ENCODE measurements around the gene SLC16A2.
"Not testable (repeated sequence)": the region's sequence is repeated elsewhere in the genome, so short reads cannot be mapped to it uniquely, and the experiment has no call there.

SLC16A2 gene

GRCh38 chrX:74467656-74468055, 46.4 kb downstream of the SLC16A2 start:
- Histone ChIP-seq H3K36me3 (ENCODE audit: insufficient read depth, low read depth, low read length) (no peaks in the 10 kb centered on the region), H3K4me3 (ENCODE audit: low read length) (no peak overlapping the region), H3K27ac (ENCODE audit: low read length) (no peak overlapping the region), H3K4me1 (ENCODE audit: insufficient read depth, low read length) (no peaks in the 10 kb centered on the region), H3K27me3 (ENCODE audit: insufficient read depth, low read length) (no peaks in the 10 kb centered on the region), H3K9me3 (ENCODE audit: insufficient read depth, low read depth, low read length) (no peaks in the 10 kb centered on the region), H3K9ac (ENCODE audit: low read depth, low read length) (no peak overlapping the region)

GRCh38 chrX:74473116-74473515, 51.8 kb downstream of the SLC16A2 start:
- H3K4me1 ChIP-seq (ENCODE audit: insufficient read depth, low read length); H3K9ac ChIP-seq (ENCODE audit: low read depth, low read length); H3K9me3 ChIP-seq (ENCODE audit: insufficient read depth, low read depth, low read length); H3K27ac ChIP-seq (ENCODE audit: low read length); H3K36me3 ChIP-seq (ENCODE audit: insufficient read depth, low read depth, low read length); H3K4me3 ChIP-seq (ENCODE audit: low read length); H3K27me3 ChIP-seq (ENCODE audit: insufficient read depth, low read length): not testable (repeated sequence)

GRCh38 chrX:74490247-74490646, 69.0 kb downstream of the SLC16A2 start:
- Histone ChIP-seq H3K9me3 (ENCODE audit: insufficient read depth, low read depth, low read length) (no peaks in the 10 kb centered on the region), H3K4me1 (ENCODE audit: insufficient read depth, low read length) (peaks cover 22% of the 10 kb centered on the region), H3K9ac (ENCODE audit: low read depth, low read length) (no peak overlapping the region), H3K27me3 (ENCODE audit: insufficient read depth, low read length) (no peaks in the 10 kb centered on the region), H3K4me3 (ENCODE audit: low read length) (no peak overlapping the region), H3K36me3 (ENCODE audit: insufficient read depth, low read depth, low read length) (no peaks in the 10 kb centered on the region), H3K27ac (ENCODE audit: low read length) (no peak overlapping the region)

DNA sequence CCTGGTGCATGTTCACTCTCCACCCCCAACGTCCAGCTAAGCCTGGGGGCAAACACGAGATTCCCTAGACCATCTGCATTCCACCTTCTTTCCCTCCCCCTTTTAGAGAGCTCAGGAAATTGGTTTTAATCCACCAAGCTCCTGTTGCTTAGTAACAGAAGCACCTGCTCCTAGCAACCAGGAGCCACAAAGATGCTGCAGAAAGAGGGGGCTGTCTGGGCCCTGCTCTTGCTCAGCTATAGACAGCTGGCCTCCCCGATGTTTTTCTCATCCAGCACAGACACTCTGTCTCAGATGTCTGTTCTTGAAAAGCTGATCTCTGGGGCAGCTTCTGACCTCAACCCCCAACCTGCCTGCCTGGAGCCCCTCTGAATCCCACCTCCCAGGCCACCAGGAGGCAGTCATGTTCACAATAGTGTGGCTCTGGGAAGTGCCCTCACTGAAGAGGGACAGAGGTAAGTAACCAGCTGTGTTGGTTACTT, 71.5 kb downstream of the SLC16A2 start:
- Histone ChIP-seq H3K9me3 (ENCODE audit: insufficient read depth, low read depth, low read length) (no peaks in the 10 kb centered on the region), H3K4me1 (ENCODE audit: insufficient read depth, low read length) (peaks cover 22% of the 10 kb centered on the region), H3K36me3 (ENCODE audit: insufficient read depth, low read depth, low read length) (no peaks in the 10 kb centered on the region), H3K9ac (ENCODE audit: low read depth, low read length) (no peak overlapping the region), H3K27ac (ENCODE audit: low read length) (no peak overlapping the region), H3K4me3 (ENCODE audit: low read length) (peak overlapping the region; percentile 13; the same call in 1 of the 2 replicates), H3K27me3 (ENCODE audit: insufficient read depth, low read length) (no peaks in the 10 kb centered on the region)

DNA sequence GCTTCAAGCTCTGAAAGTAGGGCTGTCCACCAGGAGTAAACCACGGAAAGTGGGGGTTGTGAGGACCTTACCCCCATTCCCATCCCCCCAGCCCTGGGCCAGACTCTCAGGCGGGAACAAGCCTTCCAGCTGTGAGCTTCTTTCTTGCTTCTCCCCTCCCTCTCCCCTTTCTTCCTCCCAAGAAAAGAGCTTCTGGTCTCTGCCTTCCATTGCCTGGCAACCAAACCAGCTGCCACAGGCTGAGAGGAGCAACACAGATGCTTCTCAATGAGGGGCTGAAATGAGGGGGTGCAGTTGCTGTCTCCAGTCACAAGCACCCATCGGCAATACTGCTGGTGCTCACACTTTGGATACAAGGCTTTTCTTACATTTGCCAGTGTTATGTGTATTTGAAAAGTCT, 72.5 kb downstream of the SLC16A2 start:
- Histone ChIP-seq H3K27me3 (ENCODE audit: insufficient read depth, low read length) (no peaks in the 10 kb centered on the region), H3K36me3 (ENCODE audit: insufficient read depth, low read depth, low read length) (no peaks in the 10 kb centered on the region), H3K9me3 (ENCODE audit: insufficient read depth, low read depth, low read length) (no peaks in the 10 kb centered on the region), H3K9ac (ENCODE audit: low read depth, low read length) (no peak overlapping the region), H3K4me1 (ENCODE audit: insufficient read depth, low read length) (peaks cover 22% of the 10 kb centered on the region), H3K27ac (ENCODE audit: low read length) (no peak overlapping the region), H3K4me3 (ENCODE audit: low read length) (no peak overlapping the region)

GRCh38 chrX:74498924-74499323, 77.6 kb downstream of the SLC16A2 start:
- Histone ChIP-seq H3K36me3 (ENCODE audit: insufficient read depth, low read depth, low read length) (no peaks in the 10 kb centered on the region), H3K4me1 (ENCODE audit: insufficient read depth, low read length) (peaks cover 6% of the 10 kb centered on the region; the same call in 1 of the 2 replicates), H3K27me3 (ENCODE audit: insufficient read depth, low read length) (no peaks in the 10 kb centered on the region), H3K27ac (ENCODE audit: low read length) (no peak overlapping the region), H3K9me3 (ENCODE audit: insufficient read depth, low read depth, low read length) (no peaks in the 10 kb centered on the region), H3K4me3 (ENCODE audit: low read length) (no peak overlapping the region), H3K9ac (ENCODE audit: low read depth, low read length) (no peak overlapping the region)

GRCh38 chrX:74500067-74500466, 78.8 kb downstream of the SLC16A2 start:
- H3K9ac ChIP-seq (ENCODE audit: low read depth, low read length): no peak overlapping the region
- no peak overlapping the region for H3K4me3 ChIP-seq (ENCODE audit: low read length)
- H3K27ac ChIP-seq (ENCODE audit: low read length): no peak overlapping the region
- H3K36me3 ChIP-seq (ENCODE audit: insufficient read depth, low read depth, low read length): no peaks in the 10 kb centered on the region
- no peaks in the 10 kb centered on the region for H3K4me1 ChIP-seq (ENCODE audit: insufficient read depth, low read length)
- no peaks in the 10 kb centered on the region for H3K27me3 ChIP-seq (ENCODE audit: insufficient read depth, low read length)
- no peaks in the 10 kb centered on the region for H3K9me3 ChIP-seq (ENCODE audit: insufficient read depth, low read depth, low read length)

- Histone ChIP-seq H3K4me1 (ENCODE audit: insufficient read depth, low read length) (no peaks in the 10 kb centered on the region), H3K4me3 (ENCODE audit: low read length) (no peak overlapping the region), H3K9ac (ENCODE audit: low read depth, low read length) (no peak overlapping the region), H3K36me3 (ENCODE audit: insufficient read depth, low read depth, low read length) (no peaks in the 10 kb centered on the region), H3K27ac (ENCODE audit: low read length) (no peak overlapping the region), H3K27me3 (ENCODE audit: insufficient read depth, low read length) (no peaks in the 10 kb centered on the region), H3K9me3 (ENCODE audit: insufficient read depth, low read depth, low read length) (no peaks in the 10 kb centered on the region)
These were observed 79.3 kb downstream of the SLC16A2 start for GRCh38 chrX:74500555-74500954.

DNA sequence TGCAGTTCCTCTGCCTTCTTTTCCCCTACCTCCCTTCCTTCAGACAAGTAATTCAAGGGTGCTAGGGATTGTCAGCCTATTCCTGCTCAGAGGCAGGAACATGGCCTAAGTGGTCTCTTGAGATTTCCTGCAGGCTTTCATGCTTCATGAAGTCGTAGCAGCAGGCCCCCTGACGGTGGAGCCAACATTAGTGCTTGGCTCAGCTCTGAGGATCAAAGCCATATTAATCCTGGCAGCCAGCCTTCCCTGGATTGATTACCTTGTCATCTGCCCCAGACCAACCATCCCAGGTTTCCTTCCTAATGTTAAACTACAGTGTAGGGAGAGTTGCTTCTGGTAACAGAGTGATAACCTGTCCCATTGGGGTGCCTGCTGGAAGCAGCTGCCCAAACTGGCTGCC, 84.1 kb downstream of the SLC16A2 start:
- Histone ChIP-seq H3K9me3 (ENCODE audit: insufficient read depth, low read depth, low read length) (no peaks in the 10 kb centered on the region), H3K4me3 (ENCODE audit: low read length) (no peak overlapping the region), H3K27me3 (ENCODE audit: insufficient read depth, low read length) (no peaks in the 10 kb centered on the region), H3K27ac (ENCODE audit: low read length) (no peak overlapping the region), H3K4me1 (ENCODE audit: insufficient read depth, low read length) (no peaks in the 10 kb centered on the region), H3K9ac (ENCODE audit: low read depth, low read length) (no peak overlapping the region), H3K36me3 (ENCODE audit: insufficient read depth, low read depth, low read length) (no peaks in the 10 kb centered on the region)

- Histone ChIP-seq H3K9ac (ENCODE audit: low read depth, low read length) (no peak overlapping the region), H3K27ac (ENCODE audit: low read length) (no peak overlapping the region), H3K4me1 (ENCODE audit: insufficient read depth, low read length) (no peaks in the 10 kb centered on the region), H3K9me3 (ENCODE audit: insufficient read depth, low read depth, low read length) (no peaks in the 10 kb centered on the region), H3K4me3 (ENCODE audit: low read length) (no peak overlapping the region), H3K36me3 (ENCODE audit: insufficient read depth, low read depth, low read length) (no peaks in the 10 kb centered on the region), H3K27me3 (ENCODE audit: insufficient read depth, low read length) (no peaks in the 10 kb centered on the region)
These were observed 85.2 kb downstream of the SLC16A2 start for GRCh38 chrX:74506317-74507115.

GRCh38 chrX:74507191-74507590, 85.9 kb downstream of the SLC16A2 start:
- H3K4me1 ChIP-seq (ENCODE audit: insufficient read depth, low read length): no peaks in the 10 kb centered on the region
- no peaks in the 10 kb centered on the region for H3K27me3 ChIP-seq (ENCODE audit: insufficient read depth, low read length)
- H3K9ac ChIP-seq (ENCODE audit: low read depth, low read length): no peak overlapping the region
- no peak overlapping the region for H3K27ac ChIP-seq (ENCODE audit: low read length)
- H3K9me3 ChIP-seq (ENCODE audit: insufficient read depth, low read depth, low read length): no peaks in the 10 kb centered on the region
- H3K4me3 ChIP-seq (ENCODE audit: low read length): no peak overlapping the region
- no peaks in the 10 kb centered on the region for H3K36me3 ChIP-seq (ENCODE audit: insufficient read depth, low read depth, low read length)

- Histone ChIP-seq H3K4me1 (ENCODE audit: insufficient read depth, low read length) (no peaks in the 10 kb centered on the region; the same call in 1 of the 2 replicates), H3K9ac (ENCODE audit: low read depth, low read length) (no peak overlapping the region), H3K9me3 (ENCODE audit: insufficient read depth, low read depth, low read length) (no peaks in the 10 kb centered on the region), H3K4me3 (ENCODE audit: low read length) (no peak overlapping the region), H3K27me3 (ENCODE audit: insufficient read depth, low read length) (no peaks in the 10 kb centered on the region), H3K36me3 (ENCODE audit: insufficient read depth, low read depth, low read length) (no peaks in the 10 kb centered on the region), H3K27ac (ENCODE audit: low read length) (no peak overlapping the region)
These were observed 88.7 kb downstream of the SLC16A2 start for GRCh38 chrX:74509989-74510388.

All from iPS-20b (cell line).